ENCODE measurements around the gene UGT1A9.

GRCh38 chr2:233799087-233799665 lies 127.5 kb downstream of the UGT1A9 start:
- TF ChIP-seq CTCF (conservative IDR thresholded peaks at IDR 0.05 in 1 of 2, IDR thresholded peaks at IDR 0.05 in 1 of 2; ENCODE audit: low read depth in 1 of 2, low read length in 2 of 2): no peak
- TF ChIP-seq EZH2 (IDR thresholded peaks at IDR 0.05; ENCODE audit: low read length, missing control alignments): no peak

Data from fibroblast of lung (primary cell).